ENCODE results near the gene CHN2. TPM values are rescaled to one million over a fixed set of nuclear protein-coding genes. Genes with fewer than 3 reads are reported as not detected.

CHN2 gene
- total RNA-seq, 1 donor, result 0.81 TPM

DNA sequence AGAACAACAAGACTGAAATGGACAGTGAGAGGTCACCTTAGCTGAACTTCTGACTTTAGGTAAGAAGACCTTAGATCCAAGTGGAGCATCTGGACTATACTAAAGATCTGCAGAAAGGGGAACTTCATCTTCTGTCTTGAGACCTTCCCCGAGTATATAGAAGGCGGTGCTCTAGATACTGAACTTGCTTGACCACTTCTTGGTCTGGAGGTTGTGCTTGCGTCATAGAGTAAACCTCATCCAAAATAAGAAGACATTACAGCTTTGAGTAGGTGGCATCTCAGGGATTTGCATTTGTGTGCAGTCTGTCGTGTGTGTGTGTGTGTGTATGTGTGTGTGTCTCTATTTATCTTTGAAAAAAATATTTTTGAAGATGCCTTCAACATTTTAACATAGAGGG lies 157.5 kb downstream of the CHN2 start:
- no peak overlapping the region for H3K4me3 ChIP-seq (ENCODE audit: low read depth, low read length)
- TF ChIP-seq, protein P1, sequence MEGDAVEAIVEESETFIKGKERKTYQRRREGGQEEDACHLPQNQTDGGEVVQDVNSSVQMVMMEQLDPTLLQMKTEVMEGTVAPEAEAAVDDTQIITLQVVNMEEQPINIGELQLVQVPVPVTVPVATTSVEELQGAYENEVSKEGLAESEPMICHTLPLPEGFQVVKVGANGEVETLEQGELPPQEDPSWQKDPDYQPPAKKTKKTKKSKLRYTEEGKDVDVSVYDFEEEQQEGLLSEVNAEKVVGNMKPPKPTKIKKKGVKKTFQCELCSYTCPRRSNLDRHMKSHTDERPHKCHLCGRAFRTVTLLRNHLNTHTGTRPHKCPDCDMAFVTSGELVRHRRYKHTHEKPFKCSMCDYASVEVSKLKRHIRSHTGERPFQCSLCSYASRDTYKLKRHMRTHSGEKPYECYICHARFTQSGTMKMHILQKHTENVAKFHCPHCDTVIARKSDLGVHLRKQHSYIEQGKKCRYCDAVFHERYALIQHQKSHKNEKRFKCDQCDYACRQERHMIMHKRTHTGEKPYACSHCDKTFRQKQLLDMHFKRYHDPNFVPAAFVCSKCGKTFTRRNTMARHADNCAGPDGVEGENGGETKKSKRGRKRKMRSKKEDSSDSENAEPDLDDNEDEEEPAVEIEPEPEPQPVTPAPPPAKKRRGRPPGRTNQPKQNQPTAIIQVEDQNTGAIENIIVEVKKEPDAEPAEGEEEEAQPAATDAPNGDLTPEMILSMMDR (IDR thresholded peaks at IDR 0.05; ENCODE audit: insufficient read depth, low read length), result no peak
- DNase-seq (ENCODE audit: low read depth), result no peak

DNA sequence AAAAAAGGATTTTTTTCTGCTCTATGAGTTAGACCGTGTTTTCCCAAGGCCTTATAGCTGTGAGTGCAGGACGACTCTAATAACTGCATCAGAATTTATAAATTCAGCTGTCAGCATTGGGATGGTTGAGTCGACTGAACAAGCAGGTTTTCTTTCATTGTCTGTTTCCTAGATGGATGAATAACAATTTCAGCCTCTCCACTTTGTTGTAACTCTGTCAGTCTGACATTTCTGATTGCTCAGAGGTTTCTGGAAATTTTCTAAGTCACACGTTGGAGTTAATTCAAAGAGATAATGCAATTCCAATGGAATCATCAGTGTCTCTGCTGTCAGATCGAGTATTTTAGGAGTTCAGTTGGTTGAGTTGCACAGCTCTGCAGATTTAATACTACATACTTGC lies 159.2 kb downstream of the CHN2 start:
- no peak for DNase-seq (ENCODE audit: low read depth)
- TF ChIP-seq, protein P1 (IDR thresholded peaks at IDR 0.05; ENCODE audit: insufficient read depth, low read length), result no peak
- no peak overlapping the region for H3K4me3 ChIP-seq (ENCODE audit: low read depth, low read length)

DNA sequence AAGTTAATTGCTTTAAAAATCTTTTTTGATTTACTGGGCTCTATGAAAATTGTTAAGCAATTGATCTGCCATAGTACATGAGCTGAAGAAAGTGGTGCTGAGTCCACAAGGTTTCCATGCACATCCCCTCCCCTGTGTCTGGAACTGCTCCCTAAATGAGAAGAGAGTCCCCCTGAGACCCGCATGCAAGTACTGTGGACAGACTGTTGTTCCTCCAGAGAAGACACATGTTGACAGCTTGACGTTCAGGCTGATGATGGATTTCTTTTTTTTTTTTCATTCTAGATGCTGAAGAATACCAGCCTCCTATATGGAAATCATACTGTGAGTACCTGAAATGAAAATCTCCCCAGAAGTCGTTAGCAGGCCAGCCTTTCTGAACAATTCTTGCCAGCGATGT lies 159.8 kb downstream of the CHN2 start:
- no peak overlapping the region for H3K4me3 ChIP-seq (ENCODE audit: low read depth, low read length)
- no peak for DNase-seq (ENCODE audit: low read depth)

DNA sequence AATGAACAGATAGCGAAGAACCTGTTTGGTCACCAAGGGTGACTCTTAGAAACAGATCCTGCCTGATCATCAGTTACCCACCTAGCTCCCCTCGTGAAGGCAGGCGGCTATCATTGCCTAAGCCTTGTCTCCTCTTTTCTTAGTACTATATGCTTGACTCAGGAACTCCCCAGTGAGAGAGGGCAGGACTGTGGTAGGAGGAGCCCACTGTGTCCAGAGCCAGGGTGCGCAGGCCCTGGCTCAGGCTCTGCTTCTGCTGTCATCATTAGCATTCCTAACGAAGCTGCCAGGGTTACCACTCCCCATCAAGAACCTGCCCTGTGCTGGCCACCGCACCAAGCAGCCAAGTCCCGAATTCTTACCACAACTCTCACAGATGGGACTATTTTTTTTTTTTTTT lies 160.8 kb downstream of the CHN2 start:
- no peak overlapping the region for H3K4me3 ChIP-seq (ENCODE audit: low read depth, low read length)
- TF ChIP-seq, protein P1 (IDR thresholded peaks at IDR 0.05; ENCODE audit: insufficient read depth, low read length), result no peak
- no peak for DNase-seq (ENCODE audit: low read depth)

More for the DNA sequence above, 159.8 kb downstream of the CHN2 start:
- TF ChIP-seq, protein P1 (IDR thresholded peaks at IDR 0.05; ENCODE audit: insufficient read depth, low read length), result no peak

DNA sequence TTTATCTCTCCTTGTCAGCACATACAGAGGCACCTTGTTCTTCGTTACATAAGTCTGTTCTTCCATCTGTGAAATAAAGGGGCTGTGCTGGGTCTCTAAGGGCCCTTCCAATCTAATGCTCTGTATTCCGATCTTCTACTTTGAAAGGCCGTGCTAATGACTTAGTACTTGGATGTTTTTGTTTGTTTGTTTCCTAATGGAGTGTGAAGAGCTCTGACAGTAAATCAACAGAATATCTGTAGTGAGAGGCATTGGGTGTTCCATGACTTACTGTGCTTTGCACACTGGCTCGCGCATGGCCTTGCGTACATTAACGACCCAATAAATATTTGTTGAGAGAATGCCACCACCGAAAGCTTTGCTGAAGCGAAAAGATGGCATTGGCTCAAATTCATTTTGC lies 162.1 kb downstream of the CHN2 start:
- no peak overlapping the region for H3K4me3 ChIP-seq (ENCODE audit: low read depth, low read length)
- TF ChIP-seq, protein P1 (IDR thresholded peaks at IDR 0.05; ENCODE audit: insufficient read depth, low read length), result no peak
- DNase-seq (ENCODE audit: low read depth), result no peak

DNA sequence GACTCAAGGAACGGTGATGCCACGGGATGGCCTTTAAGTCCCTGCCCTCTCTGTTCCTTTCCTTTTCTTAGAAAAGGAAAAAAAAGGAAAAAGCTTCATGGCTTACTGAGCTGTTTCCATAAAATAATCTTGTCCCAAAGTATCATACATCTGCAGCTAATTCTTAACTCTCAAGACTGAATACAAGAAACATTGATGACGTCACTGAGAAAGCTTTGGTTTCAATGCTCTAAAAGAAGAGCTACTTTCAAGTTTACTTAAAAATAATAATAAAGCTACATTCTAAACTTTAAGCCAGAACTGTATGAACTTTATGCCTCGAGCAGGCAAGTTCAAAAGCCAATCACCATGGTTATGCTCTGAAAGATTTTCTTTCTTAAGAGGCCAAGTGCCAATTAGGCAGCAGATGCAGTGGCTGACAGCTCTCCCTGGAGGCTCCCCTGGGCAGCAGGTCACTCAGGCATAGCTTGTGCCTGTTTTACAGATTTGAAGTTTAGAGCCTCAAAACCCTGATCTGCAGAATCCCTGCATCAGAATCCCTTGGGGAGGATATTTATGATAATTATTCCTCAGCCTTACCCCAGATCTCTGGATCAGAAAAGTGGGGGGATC lies 165.0 kb downstream of the CHN2 start:
- H3K4me3 ChIP-seq (ENCODE audit: low read depth, low read length), result no peak overlapping the region
- no peak for DNase-seq (ENCODE audit: low read depth)
- TF ChIP-seq, protein P1 (IDR thresholded peaks at IDR 0.05; ENCODE audit: insufficient read depth, low read length), result no peak
